GM12878 (cell line): Measurements from ENCODE around the gene CGREF1. TPM values are rescaled to one million over a fixed set of nuclear protein-coding genes. Genes with fewer than 3 reads are reported as not detected.

Experiments used
- ATAC-seq: fragments of 200-7000 bp; cut with Tn5 transposase; 3 replicates; pipeline ENCODE4 v1.9.1; 2020; ENCODE audit warnings: mild to moderate bottlenecking, moderate library complexity
- BruUV-seq: library from RNA; stranded (reverse); fragments of 400-500 nt; replicated peaks from 2 replicates; lab custom pipeline; 2021; lab: Mats Ljungman, UMichigan
- CTCF ChIA-PET: fragments of 300-600 bp; sonication (Branson Sonifier 250); formaldehyde crosslinking; extraction: SDS; loops from one replicate; lab custom pipeline; 2021; ENCODE audit warnings: inconsistent platforms; lab: Yijun Ruan, JAX
- POLR2A ChIA-PET: fragments of 350-600 bp; formaldehyde crosslinking; extraction: SDS; loops from one replicate; lab custom pipeline; 2021; ENCODE audit warnings: inconsistent platforms; lab: Charles Lee
- RAD21 ChIA-PET: fragments of 300-600 bp; sonication (Branson Sonifier 250); formaldehyde crosslinking; loops from one replicate; lab custom pipeline; 2023; ENCODE audit warnings: antibody characterized with exemption; ENCODE audit not compliant: unreplicated experiment; lab: Charles Lee
- SMC1A ChIA-PET: fragments of 300-600 bp; sonication (Branson Sonifier 250); formaldehyde crosslinking; loops from one replicate; lab custom pipeline; 2023; ENCODE audit not compliant: unreplicated experiment, uncharacterized antibody; lab: Charles Lee
- DNase-seq: peaks from one replicate; pipeline ENCODE4 v3.0.0-alpha.2; 2011; ENCODE audit warnings: low read depth, low spot score
- FAIRE-seq: peaks from 3 replicates; lab custom pipeline; 2011; peaks lifted over from hg19 to GRCh38; lab: Jason Lieb, UNC
- H2AFZ ChIP-seq: 2 replicates; pipeline ENCODE4 v1.6.0; 2011; ENCODE audit warnings: low read depth, low read length, control low read depth; ENCODE audit not compliant: control insufficient read depth
- H3K27ac ChIP-seq: 2 replicates; pipeline ENCODE4 v1.5.1; 2011; ENCODE audit warnings: control low read depth; ENCODE audit not compliant: control insufficient read depth, insufficient read depth
- H3K27me3 ChIP-seq, 2 experiments: replicated peaks in 1 of 2; 2 replicates each; pipeline versions ENCODE4 v1.6.0 to v1.6.1; 2011; ENCODE audit warnings: low read length in 1 of 2; ENCODE audit not compliant: control insufficient read depth in 2 of 2, insufficient read depth in 2 of 2
- H3K36me3 ChIP-seq, 2 experiments: 2 replicates each; pipeline ENCODE4 v1.5.1; 2011; ENCODE audit warnings: low read length in 1 of 2; ENCODE audit not compliant: control insufficient read depth in 2 of 2, insufficient read depth in 2 of 2
- H3K4me1 ChIP-seq: 2 replicates; pipeline ENCODE4 v1.6.1; 2011; ENCODE audit warnings: mild to moderate bottlenecking, low read length, moderate library complexity, mixed read lengths; ENCODE audit not compliant: control insufficient read depth, insufficient read depth
- H3K4me2 ChIP-seq: 2 replicates; pipeline ENCODE4 v1.6.0; 2011; ENCODE audit warnings: control low read depth; ENCODE audit not compliant: control insufficient read depth, insufficient read depth
- H3K4me3 ChIP-seq: fragments of 200-600 bp; sonication (generic); 2 replicates; pipeline ENCODE4 v1.5.1; 2016
- H3K79me2 ChIP-seq: 2 replicates; pipeline ENCODE4 v1.6.0; 2011; ENCODE audit warnings: low read length; ENCODE audit not compliant: control insufficient read depth, insufficient read depth
- H3K9ac ChIP-seq: 2 replicates; pipeline ENCODE4 v1.8.0; 2011; ENCODE audit warnings: low read length, control low read depth, mixed read lengths; ENCODE audit not compliant: control insufficient read depth, insufficient read depth
- H3K9me3 ChIP-seq: replicated peaks from 3 replicates; pipeline ENCODE4 v1.5.1; 2011; ENCODE audit warnings: mild to moderate bottlenecking, low read length; ENCODE audit not compliant: control insufficient read depth, insufficient read depth
- H4K20me1 ChIP-seq: 2 replicates; pipeline ENCODE4 v1.6.0; 2011; ENCODE audit not compliant: control insufficient read depth, insufficient read depth
- BRCA1 ChIP-seq: IDR thresholded peaks from 2 replicates; pipeline ENCODE4 v1.6.1; 2011; ENCODE audit warnings: low read depth, low read length, improper control_type of control experiment
- MYB ChIP-seq: fragments of 150-350 bp; IDR thresholded peaks from 2 replicates; pipeline ENCODE4 v1.6.1; 2014; ENCODE audit warnings: mild to moderate bottlenecking, low read depth, low read length, borderline replicate concordance
- NFYA ChIP-seq: IDR thresholded peaks from 2 replicates; pipeline ENCODE4 v1.6.1; 2011; ENCODE audit warnings: low read depth, mild to moderate bottlenecking, low read length, improper control_type of control experiment, borderline replicate concordance
- POLR2A ChIP-seq: IDR thresholded peaks from 2 replicates; pipeline ENCODE4 v1.6.1; 2011; ENCODE audit warnings: low read depth, mild to moderate bottlenecking, low read length
- RAD51 ChIP-seq: fragments of 450-650 bp; IDR thresholded peaks from 2 replicates; pipeline ENCODE4 v1.6.1; 2016; ENCODE audit warnings: moderate library complexity, mild to moderate bottlenecking, inconsistent platforms
- RCOR1 ChIP-seq: conservative IDR thresholded peaks from 2 replicates; pipeline ENCODE4 v1.6.1; 2012; ENCODE audit warnings: low read depth, low read length, improper control_type of control experiment
- RUNX3 ChIP-seq: IDR thresholded peaks from 2 replicates; pipeline ENCODE4 v1.6.1; 2012; ENCODE audit warnings: low read length, inconsistent platforms
- SIN3A ChIP-seq: IDR thresholded peaks from 2 replicates; pipeline ENCODE4 v1.6.1; 2012; ENCODE audit warnings: low read depth, low read length, improper control_type of control experiment
- SIX5 ChIP-seq: IDR thresholded peaks from 2 replicates; pipeline ENCODE4 v1.6.1; 2011; ENCODE audit warnings: mild to moderate bottlenecking, low read depth, low read length, moderate library complexity; ENCODE audit not compliant: severe bottlenecking
- TCF12 ChIP-seq: IDR thresholded peaks from 2 replicates; pipeline ENCODE4 v1.6.1; 2011; ENCODE audit warnings: low read depth, mild to moderate bottlenecking, low read length
- TCF7 ChIP-seq: IDR thresholded peaks from 2 replicates; pipeline ENCODE4 v1.6.1; 2014; ENCODE audit warnings: antibody characterized with exemption, borderline replicate concordance
- ZNF24 ChIP-seq: fragments of 450-650 bp; IDR thresholded peaks from 2 replicates; pipeline ENCODE4 v1.6.1; 2017; ENCODE audit warnings: antibody characterized with exemption, mild to moderate bottlenecking
- WGBS: methylation state at CpG from one replicate; pipeline ENCODE4 v1.1.6; 2016; ENCODE audit warnings: low lambda C conversion rate; ENCODE audit not compliant: insufficient replicate concordance, insufficient coverage; ENCODE audit errors: missing lambda C conversion rate; 5-methylcytosine and 5-hydroxymethylcytosine counted together
- in situ Hi-C: fragments of 300-500 bp; cut with MboI; formaldehyde crosslinking; loops from 9 replicates; pipeline ENCODE4 v1.14.3; 2018; ENCODE audit warnings: mixed read lengths
- intact Hi-C: fragments of 100-400 bp; cut with micrococcal nuclease; formaldehyde crosslinking; loops from one replicate; pipeline ENCODE4 v1.14.2; 2022; ENCODE audit not compliant: unreplicated experiment
- polyA plus RNA-seq, 11 experiments: library from polyadenylated mRNA; depleted of rRNA in 4 of 11; unstranded in 6 of 11; stranded (reverse) in 5 of 11; fragments of >200 nt; fragmentation: Nextera tagmentation in 4 of 11; fragmentation: Illumina TruSeq in 1 of 11; extraction: Ambion mirVana in 4 of 11; extraction: Trizol in 1 of 11; gene quantifications; 1 replicate in 1 of 11; 2 replicates in 10 of 11; pipeline versions ENCODE4 v1.2.1 to v1.2.3, GENCODE V29; 2011 to 2016; ENCODE audit warnings: inconsistent platforms in 2 of 11, missing spikeins in 2 of 11, low read depth in 1 of 11
- total RNA-seq, 4 experiments: library from RNA; depleted of rRNA in 3 of 4; stranded (reverse); fragments of >200 nt in 3 of 4; fragmentation: Illumina TruSeq in 1 of 4; extraction: Trizol in 1 of 4; gene quantifications; 2 replicates each; pipeline versions ENCODE4 v1.2.1 to v1.2.3, GENCODE V29; 2013 to 2021
- TF ChIP-seq, protein P1 (sequence below): IDR thresholded peaks from 2 replicates; pipeline ENCODE4 v1.6.1; 2012; ENCODE audit warnings: low read depth, low read length, improper control_type of control experiment
- TF ChIP-seq, protein P2 (sequence below): fragments of 450-650 bp; IDR thresholded peaks from 2 replicates; pipeline ENCODE4 v1.6.1; 2016; ENCODE audit warnings: mild to moderate bottlenecking
- TF ChIP-seq, protein P3 (sequence below): fragments of 450-650 bp; IDR thresholded peaks from 2 replicates; pipeline ENCODE4 v1.6.1; 2017; ENCODE audit warnings: low read depth, mild to moderate bottlenecking, moderate library complexity

Gene CGREF1
- total and polyA plus RNA-seq, 10 of the 15 experiments (the other 5 are each of a cell fraction or from before 2014, with no cell fraction given): 0.06 to 0.21 TPM; not detected in 8

DNA sequence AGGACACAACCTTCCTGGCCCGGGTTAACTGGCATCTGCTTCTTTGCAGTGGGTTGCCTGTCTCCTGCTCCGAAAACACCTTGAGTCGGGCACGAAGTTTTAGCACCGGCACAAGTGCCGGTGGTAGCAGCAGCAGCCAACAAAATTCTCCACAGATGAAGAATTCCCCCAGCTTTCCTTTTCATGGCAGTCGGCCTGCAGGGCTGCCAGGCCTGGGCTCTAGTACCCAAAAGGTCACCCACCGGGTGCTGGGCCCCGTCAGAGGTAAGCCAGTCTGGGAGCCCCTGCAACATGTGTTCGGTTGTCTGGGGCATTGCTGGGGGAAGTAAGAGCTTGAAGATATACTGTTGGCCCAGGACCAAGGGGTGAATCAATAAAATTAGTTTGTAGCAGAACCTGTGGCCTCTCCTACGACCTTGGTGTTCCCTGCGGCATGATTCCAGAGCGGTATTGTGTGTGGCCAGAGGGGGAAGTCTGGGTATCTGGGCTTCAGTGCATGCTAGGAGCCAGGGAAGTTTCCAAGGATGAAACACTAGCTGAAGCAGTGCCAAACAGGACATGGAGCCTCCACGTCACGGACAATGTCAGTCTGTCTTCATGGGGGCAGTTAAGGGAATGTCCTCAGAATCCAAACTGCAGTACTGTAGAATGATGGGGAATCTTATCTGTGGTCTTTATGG lies 59.6 kb downstream of the CGREF1 start:
- ChIA-PET RAD21 (interaction anchor here (1.1 kb wide), 1 partner anchor 9 kb away, joined by 3 read pairs; no protein-coding TSS in a partner anchor), CTCF (interaction anchor here (0.6 kb wide), 1 partner anchor 795 kb away, joined by 3 read pairs; no protein-coding TSS in a partner anchor), SMC1A (interaction anchor here (0.6 to 1.2 kb wide), 3 partner anchors 15 to 22 kb away, joined by 3 to 5 read pairs (median 3); no protein-coding TSS in a partner anchor), POLR2A (interaction anchor here (0.9 to 2.0 kb wide), 3 partner anchors 8 to 12 kb away, joined by 3 to 8 read pairs (median 4); partner anchors contain the start of genes AGBL5 and OST4)
- H3K4me2 ChIP-seq: no peak overlapping the region
- FAIRE-seq: no peak
- intact Hi-C loops (no loop called here), in situ Hi-C loops (no loop called here)
- H4K20me1 ChIP-seq: no peaks in the 10 kb centered on the region
- WGBS: 95% methylated on average over 15 of the region's 15 CpGs
- TF ChIP-seq RAD51 (no peak), RUNX3 (no peak), MYB (no peak), BRCA1 (no peak), TCF12 (no peak), SIX5 (no peak), SIN3A (no peak), TCF7 (no peak), ZNF24 (no peak), POLR2A (no peak), RCOR1 (no peak), NFYA (no peak)
- TF ChIP-seq, protein P1, sequence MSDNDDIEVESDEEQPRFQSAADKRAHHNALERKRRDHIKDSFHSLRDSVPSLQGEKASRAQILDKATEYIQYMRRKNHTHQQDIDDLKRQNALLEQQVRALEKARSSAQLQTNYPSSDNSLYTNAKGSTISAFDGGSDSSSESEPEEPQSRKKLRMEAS: no peak
- TF ChIP-seq, protein P2, sequence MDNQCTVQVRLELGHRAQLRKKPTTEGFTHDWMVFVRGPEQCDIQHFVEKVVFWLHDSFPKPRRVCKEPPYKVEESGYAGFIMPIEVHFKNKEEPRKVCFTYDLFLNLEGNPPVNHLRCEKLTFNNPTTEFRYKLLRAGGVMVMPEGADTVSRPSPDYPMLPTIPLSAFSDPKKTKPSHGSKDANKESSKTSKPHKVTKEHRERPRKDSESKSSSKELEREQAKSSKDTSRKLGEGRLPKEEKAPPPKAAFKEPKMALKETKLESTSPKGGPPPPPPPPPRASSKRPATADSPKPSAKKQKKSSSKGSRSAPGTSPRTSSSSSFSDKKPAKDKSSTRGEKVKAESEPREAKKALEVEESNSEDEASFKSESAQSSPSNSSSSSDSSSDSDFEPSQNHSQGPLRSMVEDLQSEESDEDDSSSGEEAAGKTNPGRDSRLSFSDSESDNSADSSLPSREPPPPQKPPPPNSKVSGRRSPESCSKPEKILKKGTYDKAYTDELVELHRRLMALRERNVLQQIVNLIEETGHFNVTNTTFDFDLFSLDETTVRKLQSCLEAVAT: no peak
- TF ChIP-seq, protein P3, sequence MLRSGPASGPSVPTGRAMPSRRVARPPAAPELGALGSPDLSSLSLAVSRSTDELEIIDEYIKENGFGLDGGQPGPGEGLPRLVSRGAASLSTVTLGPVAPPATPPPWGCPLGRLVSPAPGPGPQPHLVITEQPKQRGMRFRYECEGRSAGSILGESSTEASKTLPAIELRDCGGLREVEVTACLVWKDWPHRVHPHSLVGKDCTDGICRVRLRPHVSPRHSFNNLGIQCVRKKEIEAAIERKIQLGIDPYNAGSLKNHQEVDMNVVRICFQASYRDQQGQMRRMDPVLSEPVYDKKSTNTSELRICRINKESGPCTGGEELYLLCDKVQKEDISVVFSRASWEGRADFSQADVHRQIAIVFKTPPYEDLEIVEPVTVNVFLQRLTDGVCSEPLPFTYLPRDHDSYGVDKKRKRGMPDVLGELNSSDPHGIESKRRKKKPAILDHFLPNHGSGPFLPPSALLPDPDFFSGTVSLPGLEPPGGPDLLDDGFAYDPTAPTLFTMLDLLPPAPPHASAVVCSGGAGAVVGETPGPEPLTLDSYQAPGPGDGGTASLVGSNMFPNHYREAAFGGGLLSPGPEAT: no peak
- no peak for ATAC-seq
- no peaks in the 10 kb centered on the region for H3K27me3 ChIP-seq
- no peak overlapping the region for H3K27ac ChIP-seq
- H3K36me3 ChIP-seq: peaks cover 4 to 22% of the 10 kb centered on the region in 2 experiments
- no peak for DNase-seq
- H3K9me3 ChIP-seq: no peaks in the 10 kb centered on the region
- no peak overlapping the region for H3K4me3 ChIP-seq
- no peaks in the 10 kb centered on the region for H3K4me1 ChIP-seq
- BruUV-seq: no TSS peak
- no peak overlapping the region for H2AFZ ChIP-seq
- H3K79me2 ChIP-seq: no peaks in the 10 kb centered on the region
- no peak overlapping the region for H3K9ac ChIP-seq
